ENCODE data around the gene TALDO1. TPM values are rescaled to one million over a fixed set of nuclear protein-coding genes. Genes with fewer than 3 reads are reported as not detected.

Gene TALDO1
- total RNA-seq (2022; extraction: Qiagen RNA extraction; ENCODE audit: low read depth) = 415 to 447 TPM (median 432 TPM) in 5 replicates

DNA sequence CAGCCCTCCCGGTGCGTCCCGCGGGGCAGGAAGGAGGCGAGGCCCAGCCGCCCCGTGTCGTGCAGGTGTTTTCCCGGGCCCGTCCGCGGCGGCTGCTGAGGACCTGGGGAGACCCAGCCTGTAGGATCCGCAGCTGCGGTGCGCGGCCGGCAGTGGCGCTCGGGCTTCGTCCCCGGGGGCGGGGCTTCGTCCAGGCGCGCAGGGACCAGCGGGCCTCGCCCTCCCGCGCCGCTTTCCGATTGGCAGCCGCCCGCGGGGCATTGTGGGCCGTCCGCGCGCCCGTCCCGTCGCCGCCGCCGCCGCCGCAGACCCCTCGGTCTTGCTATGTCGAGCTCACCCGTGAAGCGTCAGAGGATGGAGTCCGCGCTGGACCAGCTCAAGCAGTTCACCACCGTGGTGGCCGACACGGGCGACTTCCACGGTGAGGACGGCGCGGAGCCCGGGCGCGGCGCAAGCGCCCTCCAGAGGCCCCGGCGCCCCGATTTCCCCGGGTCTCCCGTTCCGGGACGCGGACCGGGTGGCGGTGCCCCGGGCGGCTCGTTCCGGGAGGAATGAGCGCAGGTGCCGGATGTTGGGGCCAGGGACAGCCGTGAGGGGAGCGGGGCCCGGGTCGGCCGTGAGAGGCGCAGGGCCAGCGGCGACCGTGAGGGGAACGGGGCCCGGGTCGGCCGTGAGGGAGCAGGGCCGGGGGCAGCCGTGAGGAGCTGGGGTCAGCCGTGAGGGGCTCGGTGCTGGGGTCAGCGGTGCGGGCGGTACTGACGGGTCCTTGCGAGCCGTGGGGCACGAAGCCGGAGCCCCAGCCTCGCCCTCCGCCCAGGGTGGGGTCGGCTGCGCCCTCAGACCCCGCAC is at the start of gene TALDO1:
Gene TALDO1, plus strand, starts transcription at position 307 of the 849 bp plus-strand sequence. Its CDS starts 18 bp downstream, at position 325.

DNA sequence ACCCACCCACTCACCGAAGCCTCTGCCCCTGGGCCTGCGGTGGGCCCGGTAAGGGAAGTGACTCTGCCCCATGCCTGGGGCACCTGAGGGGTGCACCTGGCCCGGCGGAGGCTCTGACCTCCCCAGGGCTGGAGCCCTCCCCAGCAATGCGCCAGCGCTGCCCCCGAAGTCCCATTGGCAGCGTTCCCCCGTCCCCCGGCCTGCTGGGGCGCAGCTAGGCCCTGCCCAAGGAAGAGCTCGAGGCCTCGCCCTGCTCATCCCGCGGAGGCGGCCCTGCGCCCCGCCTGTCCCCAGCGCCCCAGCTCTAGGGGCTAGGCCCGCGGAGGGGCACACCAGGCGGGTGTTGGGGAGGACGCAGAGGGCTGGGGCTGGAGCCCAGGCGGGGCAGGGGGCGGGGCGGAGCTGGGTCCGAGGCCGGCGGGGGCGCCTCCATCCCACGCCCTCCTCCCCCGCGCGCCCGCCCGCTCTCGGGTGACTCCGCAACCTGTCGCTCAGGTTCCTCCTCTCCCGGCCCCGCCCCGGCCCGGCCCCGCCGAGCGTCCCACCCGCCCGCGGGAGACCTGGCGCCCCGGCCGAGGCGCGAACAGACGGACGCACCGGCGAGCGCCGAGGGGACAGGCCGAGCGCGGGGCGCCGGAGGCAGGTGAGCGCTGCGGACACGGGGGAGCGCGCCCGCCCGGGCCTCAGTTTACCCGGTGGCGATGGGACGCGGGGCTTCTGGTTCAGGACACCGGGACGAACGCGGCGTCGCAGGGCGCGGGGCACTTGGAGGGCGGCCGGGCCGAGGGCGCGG is 41.4 kb upstream of the TALDO1 start, which contains the start of gene EPS8L2:
Gene EPS8L2, plus strand, starts transcription at position 586 of the 793 bp plus-strand sequence. CDS start 3,177 bp downstream, outside the sequence.

GRCh38 chr11:777288-778255 is 30.3 kb downstream of the TALDO1 start, which contains the start of gene GATD1:
GATD1 (minus strand) TSS chr11:777487; CDS start chr11:777462, 25 bp downstream.

GRCh38 chr11:789943-790342 is 42.7 kb downstream of the TALDO1 start, which contains the start of gene CEND1:
CEND1 (minus strand) TSS chr11:790090; CDS start chr11:788576, 1,514 bp downstream.

DNA sequence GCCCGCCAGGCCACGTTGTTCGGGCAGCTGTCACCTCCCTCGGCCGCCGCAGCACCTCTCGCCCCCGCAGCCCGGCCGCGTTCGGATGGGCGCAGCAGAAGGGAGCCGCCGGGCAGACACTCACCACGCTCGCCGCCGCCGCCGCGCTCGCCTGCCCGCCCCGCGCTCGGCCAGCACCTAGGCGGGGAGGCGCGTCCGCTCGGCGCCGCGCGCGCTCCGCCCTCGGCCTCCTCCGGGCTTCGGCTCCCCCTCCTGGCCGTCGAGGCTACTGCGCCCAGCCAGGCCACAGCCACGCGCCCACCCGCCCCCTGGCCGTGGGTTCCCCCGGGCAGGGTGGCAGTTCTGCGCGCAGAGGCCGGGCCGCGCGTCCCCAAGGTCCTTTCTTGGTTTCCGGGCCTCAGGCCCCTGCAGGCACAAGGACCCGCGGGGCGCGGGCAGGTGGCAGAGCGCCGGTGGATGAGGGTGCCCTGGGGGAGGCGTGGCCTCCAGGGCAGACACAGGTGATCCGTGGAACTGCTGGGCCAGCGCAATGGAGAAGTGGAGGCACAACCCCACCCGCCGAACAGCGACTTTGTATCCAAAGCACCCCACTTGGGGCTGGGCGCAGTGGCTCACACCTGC is 50.9 kb downstream of the TALDO1 start, which contains the start of gene SLC25A22:
Gene SLC25A22, minus strand, starts transcription at position 189 of the 621 bp plus-strand sequence. CDS start 3,275 bp downstream, outside the sequence.

GRCh38 chr11:809287-810039 is 62.2 kb downstream of the TALDO1 start, which contains the start of gene RPLP2:
RPLP2 (plus strand) TSS chr11:809967; CDS start chr11:810235, 268 bp downstream.

Other genes starting within 250 kb of the TALDO1 start
- gene RNH1, start 240.2 kb upstream of the TALDO1 start, total RNA-seq (2022; extraction: Qiagen RNA extraction; ENCODE audit: low read depth) = 122 to 172 TPM (median 165 TPM) in 5 replicates
- gene HRAS, start 211.9 kb upstream of the TALDO1 start, total RNA-seq (2022; extraction: Qiagen RNA extraction; ENCODE audit: low read depth) = 92.4 to 151 TPM (median 143 TPM) in 5 replicates
- gene LRRC56, start 209.9 kb upstream of the TALDO1 start, total RNA-seq (2022; extraction: Qiagen RNA extraction; ENCODE audit: low read depth) = 0.55 to 0.74 TPM (median 0.66 TPM) in 5 replicates
- gene LMNTD2, start 186.7 kb upstream of the TALDO1 start, total RNA-seq (2022; extraction: Qiagen RNA extraction; ENCODE audit: low read depth) = 2.0 to 3.5 TPM (median 2.3 TPM) in 5 replicates
- 30.8 to 37.0 TPM (median 33.0 TPM) in 5 replicates for gene RASSF7, start 186.5 kb upstream of the TALDO1 start, total RNA-seq (2022; extraction: Qiagen RNA extraction; ENCODE audit: low read depth)
- gene PHRF1, start 171.0 kb upstream of the TALDO1 start, total RNA-seq (2022; extraction: Qiagen RNA extraction; ENCODE audit: low read depth) = 28.0 to 34.8 TPM (median 34.2 TPM) in 5 replicates
- 4.7 to 6.9 TPM (median 6.3 TPM) in 5 replicates for gene IRF7, start 131.5 kb upstream of the TALDO1 start, total RNA-seq (2022; extraction: Qiagen RNA extraction; ENCODE audit: low read depth)
- 0.03 to 0.19 TPM (median 0.03 TPM) in 3 of 5 replicates, not detected in the others for gene CDHR5, start 122.5 kb upstream of the TALDO1 start, total RNA-seq (2022; extraction: Qiagen RNA extraction; ENCODE audit: low read depth)
- gene SCT, start 120.3 kb upstream of the TALDO1 start, total RNA-seq (2022; extraction: Qiagen RNA extraction; ENCODE audit: low read depth) = not detected in 5 replicates
- 0.13 to 0.41 TPM (median 0.28 TPM) in 4 of 5 replicates, not detected in the other for gene DRD4, start 110.2 kb upstream of the TALDO1 start, total RNA-seq (2022; extraction: Qiagen RNA extraction; ENCODE audit: low read depth)
- gene DEAF1, start 52.2 kb upstream of the TALDO1 start, total RNA-seq (2022; extraction: Qiagen RNA extraction; ENCODE audit: low read depth) = 25.7 to 36.7 TPM (median 34.9 TPM) in 5 replicates
- 8.9 to 11.1 TPM (median 10.7 TPM) in 5 replicates for gene TMEM80, start 51.6 kb upstream of the TALDO1 start, total RNA-seq (2022; extraction: Qiagen RNA extraction; ENCODE audit: low read depth)
- gene EPS8L2, start 41.2 kb upstream of the TALDO1 start, total RNA-seq (2022; extraction: Qiagen RNA extraction; ENCODE audit: low read depth) = 78.2 to 132 TPM (median 114 TPM) in 5 replicates
- 38.5 to 51.7 TPM (median 45.2 TPM) in 5 replicates for gene GATD1, start 30.0 kb downstream of the TALDO1 start, total RNA-seq (2022; extraction: Qiagen RNA extraction; ENCODE audit: low read depth)
- gene CEND1, start 42.6 kb downstream of the TALDO1 start, total RNA-seq (2022; extraction: Qiagen RNA extraction; ENCODE audit: low read depth) = 1.6 to 1.8 TPM (median 1.7 TPM) in 5 replicates
- 23.3 to 38.0 TPM (median 36.9 TPM) in 5 replicates for gene SLC25A22, start 50.8 kb downstream of the TALDO1 start, total RNA-seq (2022; extraction: Qiagen RNA extraction; ENCODE audit: low read depth)
- gene PIDD1, start 57.8 kb downstream of the TALDO1 start, total RNA-seq (2022; extraction: Qiagen RNA extraction; ENCODE audit: low read depth) = 8.7 to 15.1 TPM (median 14.5 TPM) in 5 replicates
- gene RPLP2, start 62.5 kb downstream of the TALDO1 start, total RNA-seq (2022; extraction: Qiagen RNA extraction; ENCODE audit: low read depth) = 1,534 to 2,430 TPM (median 2,343 TPM) in 5 replicates
- gene PNPLA2, start 71.5 kb downstream of the TALDO1 start, total RNA-seq (2022; extraction: Qiagen RNA extraction; ENCODE audit: low read depth) = 33.3 to 63.5 TPM (median 54.2 TPM) in 5 replicates
- 2.1 to 4.9 TPM (median 3.6 TPM) in 5 replicates for gene CRACR2B, start 80.5 kb downstream of the TALDO1 start, total RNA-seq (2022; extraction: Qiagen RNA extraction; ENCODE audit: low read depth)
- gene CD151, start 85.5 kb downstream of the TALDO1 start, total RNA-seq (2022; extraction: Qiagen RNA extraction; ENCODE audit: low read depth) = 725 to 823 TPM (median 751 TPM) in 5 replicates
- 565 to 731 TPM (median 616 TPM) in 5 replicates for gene POLR2L, start 95.1 kb downstream of the TALDO1 start, total RNA-seq (2022; extraction: Qiagen RNA extraction; ENCODE audit: low read depth)
- gene TSPAN4, start 95.4 kb downstream of the TALDO1 start, total RNA-seq (2022; extraction: Qiagen RNA extraction; ENCODE audit: low read depth) = 117 to 183 TPM (median 173 TPM) in 5 replicates
- gene CHID1, start 163.3 kb downstream of the TALDO1 start, total RNA-seq (2022; extraction: Qiagen RNA extraction; ENCODE audit: low read depth) = 70.7 to 81.3 TPM (median 76.3 TPM) in 5 replicates
- 32.1 to 39.7 TPM (median 36.5 TPM) in 5 replicates for gene AP2A2, start 178.4 kb downstream of the TALDO1 start, total RNA-seq (2022; extraction: Qiagen RNA extraction; ENCODE audit: low read depth)